IMR-90 (cell line): ENCODE data around the gene NR4A1. TPM values are rescaled to one million over a fixed set of nuclear protein-coding genes. Genes with fewer than 3 reads are reported as not detected.

Experiments used
- ATAC-seq: fragments of 200-7000 bp; cut with Tn5 transposase; 2 replicates; pipeline ENCODE4 v1.9.1; 2020; ENCODE audit warnings: low read depth, mild to moderate bottlenecking, moderate library complexity
- BruUV-seq: library from RNA; stranded (reverse); fragments of 400-500 nt; replicated peaks from 2 replicates; lab custom pipeline; 2021; lab: Mats Ljungman, UMichigan
- CTCF ChIA-PET: fragments of 300-600 bp; formaldehyde crosslinking; extraction: SDS; loops from one replicate; lab custom pipeline; 2021; ENCODE audit warnings: antibody characterized with exemption; lab: Yijun Ruan, JAX
- POLR2A ChIA-PET: fragments of 300-600 bp; sonication (Branson Sonifier 250); formaldehyde crosslinking; loops from one replicate; lab custom pipeline; 2022; ENCODE audit warnings: antibody characterized with exemption; ENCODE audit not compliant: unreplicated experiment; lab: Charles Lee
- DNase-seq: peaks from one replicate; pipeline ENCODE4 v3.0.0; 2013
- H2AFZ ChIP-seq: replicated peaks from 2 replicates; pipeline ENCODE3; 2013; ENCODE audit warnings: low read length, mild to moderate bottlenecking; ENCODE audit not compliant: poor library complexity
- H2AK5ac ChIP-seq: 2 replicates; pipeline ENCODE4 v1.6.1; 2013; ENCODE audit warnings: low read depth, low read length, inconsistent platforms
- H2AK9ac ChIP-seq: replicated peaks from 2 replicates; pipeline ENCODE3; 2013; ENCODE audit warnings: mild to moderate bottlenecking, low read depth, low read length, moderate library complexity; ENCODE audit not compliant: poor library complexity
- H2BK120ac ChIP-seq: 2 replicates; pipeline ENCODE4 v1.6.1; 2013; ENCODE audit warnings: low read depth, low read length, inconsistent platforms
- H2BK15ac ChIP-seq: 3 replicates; pipeline ENCODE4 v1.6.1; 2013; ENCODE audit warnings: low read depth, low read length, inconsistent platforms
- H2BK20ac ChIP-seq: 2 replicates; pipeline ENCODE4 v1.6.1; 2013; ENCODE audit warnings: low read depth, mild to moderate bottlenecking, inconsistent platforms, low read length, moderate library complexity
- H2BK5ac ChIP-seq: 2 replicates; pipeline ENCODE4 v1.6.1; 2013; ENCODE audit warnings: mild to moderate bottlenecking, low read depth, low read length, inconsistent platforms; ENCODE audit not compliant: poor library complexity, severe bottlenecking
- H3K14ac ChIP-seq: replicated peaks from 2 replicates; pipeline ENCODE4 v1.6.1; 2013; ENCODE audit warnings: low read depth, low read length, inconsistent platforms
- H3K18ac ChIP-seq: 2 replicates; pipeline ENCODE4 v1.6.1; 2013; ENCODE audit warnings: low read depth, low read length, control low read depth
- H3K23ac ChIP-seq: 2 replicates; pipeline ENCODE4 v1.6.1; 2013; ENCODE audit warnings: low read depth, low read length, inconsistent platforms
- H3K27ac ChIP-seq: 2 replicates; pipeline ENCODE4 v1.5.1; 2013; ENCODE audit warnings: mild to moderate bottlenecking, control low read depth, low read length; ENCODE audit not compliant: insufficient read depth
- H3K27me3 ChIP-seq: 2 replicates; pipeline ENCODE4 v1.6.1; 2013; ENCODE audit warnings: low read length; ENCODE audit not compliant: control insufficient read depth, insufficient read depth
- H3K36me3 ChIP-seq: 2 replicates; pipeline ENCODE4 v1.6.1; 2013; ENCODE audit warnings: low read length, mixed read lengths; ENCODE audit not compliant: control insufficient read depth, insufficient read depth
- H3K4ac ChIP-seq: 2 replicates; pipeline ENCODE4 v1.6.1; 2013; ENCODE audit warnings: low read depth, low read length, inconsistent platforms
- H3K4me1 ChIP-seq: 2 replicates; pipeline ENCODE4 v1.6.1; 2013; ENCODE audit warnings: low read length, mixed read lengths; ENCODE audit not compliant: control insufficient read depth, insufficient read depth
- H3K4me2 ChIP-seq: 2 replicates; pipeline ENCODE4 v1.6.1; 2013; ENCODE audit warnings: low read depth, mild to moderate bottlenecking, control low read depth, low read length, moderate library complexity
- H3K4me3 ChIP-seq: 2 replicates; pipeline ENCODE4 v1.5.1; 2013; ENCODE audit warnings: low read depth, mild to moderate bottlenecking, control low read depth, low read length, moderate library complexity; ENCODE audit not compliant: insufficient read depth
- H3K56ac ChIP-seq: 2 replicates; pipeline ENCODE4 v1.6.1; 2013; ENCODE audit warnings: low read length, inconsistent platforms; ENCODE audit not compliant: insufficient read depth; ENCODE audit errors: extremely low read depth
- H3K79me1 ChIP-seq, 2 experiments: 2 replicates each; pipeline ENCODE4 v1.6.1; 2013; ENCODE audit warnings: low read length in 2 of 2, inconsistent platforms in 1 of 2, low read depth in 1 of 2
- H3K9ac ChIP-seq: 2 replicates; pipeline ENCODE4 v1.6.1; 2013; ENCODE audit warnings: low read depth, low read length, control low read depth
- H3K9me1 ChIP-seq: 2 replicates; pipeline ENCODE4 v1.6.1; 2013; ENCODE audit warnings: low read length, inconsistent platforms; ENCODE audit not compliant: insufficient read depth
- H3K9me3 ChIP-seq: 2 replicates; pipeline ENCODE4 v1.6.1; 2013; ENCODE audit warnings: low read length; ENCODE audit not compliant: control insufficient read depth, insufficient read depth
- H4K20me1 ChIP-seq: 2 replicates; pipeline ENCODE4 v1.6.1; 2013; ENCODE audit warnings: low read length, inconsistent platforms; ENCODE audit not compliant: insufficient read depth
- H4K5ac ChIP-seq: 2 replicates; pipeline ENCODE4 v1.6.1; 2013; ENCODE audit warnings: mild to moderate bottlenecking, low read depth, low read length, control low read depth
- H4K8ac ChIP-seq, 2 experiments: 2 replicates each; pipeline ENCODE4 v1.6.1; 2013; ENCODE audit warnings: low read depth in 2 of 2, low read length in 2 of 2, control low read depth in 1 of 2, inconsistent platforms in 1 of 2
- H4K91ac ChIP-seq: 2 replicates; pipeline ENCODE4 v1.6.1; 2013; ENCODE audit warnings: low read depth, low read length, inconsistent platforms; ENCODE audit not compliant: insufficient read depth
- BHLHE40 ChIP-seq: fragments of 150-350 bp; IDR thresholded peaks from 2 replicates; pipeline ENCODE4 v1.6.1; 2016; ENCODE audit warnings: mild to moderate bottlenecking, low read depth, low read length
- CEBPB ChIP-seq: IDR thresholded peaks from 2 replicates; pipeline ENCODE4 v1.6.1; 2012; ENCODE audit warnings: low read depth, low read length, improper control_type of control experiment
- CHD1 ChIP-seq: IDR thresholded peaks from 2 replicates; pipeline ENCODE4 v1.6.1; 2012; ENCODE audit warnings: low read depth, low read length, improper control_type of control experiment
- CTCF ChIP-seq: conservative IDR thresholded peaks from 2 replicates; pipeline ENCODE4 v1.5.1; 2012; ENCODE audit warnings: mild to moderate bottlenecking, low read depth, low read length, improper control_type of control experiment
- ELK1 ChIP-seq: fragments of 150-350 bp; IDR thresholded peaks from 2 replicates; pipeline ENCODE4 v1.6.1; 2016; ENCODE audit warnings: low read depth, mild to moderate bottlenecking, low read length, moderate library complexity, borderline replicate concordance
- FOS ChIP-seq: fragments of 150-350 bp; IDR thresholded peaks from 2 replicates; pipeline ENCODE4 v1.6.1; 2016; ENCODE audit warnings: low read depth, low read length
- MAFK ChIP-seq: IDR thresholded peaks from 2 replicates; pipeline ENCODE4 v1.6.1; 2012; ENCODE audit warnings: low read depth, low read length, improper control_type of control experiment
- MAZ ChIP-seq: IDR thresholded peaks from 2 replicates; pipeline ENCODE4 v1.6.1; 2012; ENCODE audit warnings: low read depth, mild to moderate bottlenecking, low read length, improper control_type of control experiment, moderate library complexity, borderline replicate concordance
- MXI1 ChIP-seq: IDR thresholded peaks from 2 replicates; pipeline ENCODE4 v1.6.1; 2012; ENCODE audit warnings: low read depth, mild to moderate bottlenecking, low read length, moderate library complexity, borderline replicate concordance
- NFE2L2 ChIP-seq: fragments of 150-350 bp; IDR thresholded peaks from 2 replicates; pipeline ENCODE4 v1.6.1; 2016; ENCODE audit warnings: low read depth, mild to moderate bottlenecking, low read length
- POLR2A ChIP-seq: IDR thresholded peaks from 2 replicates; pipeline ENCODE4 v1.6.1; 2012; ENCODE audit warnings: mild to moderate bottlenecking, low read depth, low read length
- RAD21 ChIP-seq: IDR thresholded peaks from 2 replicates; pipeline ENCODE4 v1.6.1; 2012; ENCODE audit warnings: low read length, improper control_type of control experiment
- RCOR1 ChIP-seq: IDR thresholded peaks from 2 replicates; pipeline ENCODE4 v1.6.1; 2012; ENCODE audit warnings: mild to moderate bottlenecking, low read length, improper control_type of control experiment; ENCODE audit not compliant: insufficient replicate concordance
- RFX5 ChIP-seq: IDR thresholded peaks from 2 replicates; pipeline ENCODE4 v1.8.0; 2012; ENCODE audit warnings: low read depth, mild to moderate bottlenecking, low read length, moderate library complexity
- SMC3 ChIP-seq: fragments of 150-350 bp; IDR thresholded peaks from 2 replicates; pipeline ENCODE4 v1.6.1; 2016; ENCODE audit warnings: low read depth, mild to moderate bottlenecking, antibody characterized with exemption, low read length, moderate library complexity
- USF2 ChIP-seq: fragments of 150-350 bp; IDR thresholded peaks from 2 replicates; pipeline ENCODE4 v1.6.1; 2017; ENCODE audit warnings: mild to moderate bottlenecking, antibody characterized with exemption, low read length, low read depth
- WGBS, 2 experiments: methylation state at CpG; one replicate each; pipeline versions ENCODE4 v1.1.5 to v1.1.7; 2013; ENCODE audit warnings: missing lambda C conversion rate in 2 of 2; ENCODE audit not compliant: insufficient read length in 1 of 2; ENCODE audit errors: extremely low coverage in 2 of 2; 5-methylcytosine and 5-hydroxymethylcytosine counted together
- dilution Hi-C: fragments of 300-500 bp; cut with HindIII; formaldehyde crosslinking; loops from one replicate; pipeline ENCODE4 v1.14.3; 2018; ENCODE audit warnings: low sequenced_read_pairs; ENCODE audit not compliant: unreplicated experiment
- in situ Hi-C: fragments of 300-500 bp; cut with MboI; formaldehyde crosslinking; loops from 3 replicates; pipeline ENCODE4 v1.14.3; 2019; ENCODE audit warnings: low sequenced_read_pairs, inconsistent platforms, mixed read lengths
- intact Hi-C: fragments of 100-400 bp; cut with micrococcal nuclease; formaldehyde crosslinking; loops from 2 replicates; pipeline ENCODE4 v1.10.0; 2022
- polyA plus RNA-seq, 3 experiments: library from polyadenylated mRNA; depleted of rRNA; stranded (reverse); fragments of >200 nt; gene quantifications; 2 replicates each; pipeline ENCODE4 v1.2.3, GENCODE V29; 2012; ENCODE audit warnings: low replicate concordance in 1 of 3
- total RNA-seq: library from RNA; depleted of rRNA; stranded (reverse); fragments of >200 nt; gene quantifications from 2 replicates; pipeline ENCODE4 v1.2.3, GENCODE V29; 2012

Gene NR4A1
- total and polyA plus RNA-seq, 2 of the 4 experiments (the other 2 are of a cell fraction): 6.6 to 34.1 TPM

- Histone ChIP-seq H3K14ac (no peak overlapping the region), H2BK20ac (no peak overlapping the region), H3K27me3 (no peaks in the 10 kb centered on the region), H2AK9ac (peak overlapping the region; percentile 78), H3K4me2 (peak overlapping the region; percentile 76; the same call in 1 of the 2 replicates), H4K91ac (no peak overlapping the region), H3K9me1 (no peaks in the 10 kb centered on the region), H3K18ac (no peak overlapping the region), H4K5ac (no peak overlapping the region), H3K4me3 (peak overlapping the region; percentile 52; the same call in 1 of the 2 replicates), H3K9ac (no peak overlapping the region), H3K4ac (0 out of 2 replicates have a peak overlapping the region, but pooled peaks have one; percentile 13), H2BK15ac (no peak overlapping the region), H3K4me1 (peaks cover 6% of the 10 kb centered on the region; the same call in 1 of the 2 replicates), H2AK5ac (no peak overlapping the region), H2AFZ (peak overlapping the region; percentile 99), H2BK120ac (no peak overlapping the region), H3K23ac (no peak overlapping the region), H3K9me3 (no peaks in the 10 kb centered on the region), H3K27ac (no peak overlapping the region), H3K36me3 (no peaks in the 10 kb centered on the region), H3K79me1 (peaks cover 0 to 3% of the 10 kb centered on the region in 2 experiments; a peak in 1 of 4 replicates), H4K20me1 (no peaks in the 10 kb centered on the region; the same call in 1 of the 2 replicates), H3K56ac (no peak overlapping the region), H2BK5ac (no peak overlapping the region), H4K8ac (no peak overlapping the region; a peak in 1 of 4 replicates)
- DNase-seq (no peak), ATAC-seq (no peak)
- ChIA-PET POLR2A (interaction anchor here (0.5 to 0.8 kb wide), 2 partner anchors 9 to 24 kb away, joined by 3 to 4 read pairs; no protein-coding TSS in a partner anchor), CTCF (interaction anchor here (0.9 to 8.6 kb wide), 8 partner anchors 10 to 99 kb away, joined by 3 to 128 read pairs (median 5); partner anchors contain the start of gene TAMALIN)
- in situ Hi-C loops (loop anchor here (5.0 kb wide), 1 partner anchor 99 kb away; no protein-coding TSS in a partner anchor), dilution Hi-C loops (no loop called here), intact Hi-C loops (loop anchor here (5.0 kb wide), 1 partner anchor 131 kb away; no protein-coding TSS in a partner anchor)
- no peak for TF ChIP-seq CEBPB
- TF ChIP-seq RFX5: no peak
- TF ChIP-seq POLR2A: no peak
- TF ChIP-seq MAZ: no peak
- TF ChIP-seq SMC3: no peak
- TF ChIP-seq ELK1: no peak
- no peak for TF ChIP-seq CTCF
- TF ChIP-seq CHD1: no peak
- no peak for TF ChIP-seq RCOR1
- no peak for TF ChIP-seq BHLHE40
- TF ChIP-seq MXI1: no peak
- no peak for TF ChIP-seq RAD21
- TF ChIP-seq NFE2L2: no peak
- no peak for TF ChIP-seq USF2
- no peak for TF ChIP-seq FOS
- TF ChIP-seq MAFK: no peak
- no TSS peak for BruUV-seq
- WGBS, 2 experiments: 24% methylated on average over 6 of the region's 14 CpGs; no CpG with 5 or more reads in 1 of the 2 experiments
These were observed 28.4 kb upstream of the NR4A1 start for GRCh38 chr12:52022841-52023181.
